SK-N-SH (cell line): Measurements from ENCODE around the gene TIAM2.

ENCODE experiments used
- EP300 ChIP-seq, 2 experiments: IDR thresholded peaks; 2 replicates each; pipeline versions ENCODE4 v1.4.0 to v1.6.1; 2012; ENCODE audit warnings: borderline replicate concordance in 1 of 2, low read depth in 1 of 2, low read length in 1 of 2
- SIN3A ChIP-seq: IDR thresholded peaks from 2 replicates; pipeline ENCODE4 v1.6.1; 2012; ENCODE audit warnings: low read depth, mild to moderate bottlenecking, low read length, moderate library complexity, borderline replicate concordance
- TF ChIP-seq, protein P1 (sequence below): fragments of 200-600 bp; sonication (generic); IDR thresholded peaks from 2 replicates; pipeline ENCODE4 v1.6.1; 2017; ENCODE audit warnings: antibody characterized with exemption, mild to moderate bottlenecking, moderate library complexity

- TF ChIP-seq, protein P1, sequence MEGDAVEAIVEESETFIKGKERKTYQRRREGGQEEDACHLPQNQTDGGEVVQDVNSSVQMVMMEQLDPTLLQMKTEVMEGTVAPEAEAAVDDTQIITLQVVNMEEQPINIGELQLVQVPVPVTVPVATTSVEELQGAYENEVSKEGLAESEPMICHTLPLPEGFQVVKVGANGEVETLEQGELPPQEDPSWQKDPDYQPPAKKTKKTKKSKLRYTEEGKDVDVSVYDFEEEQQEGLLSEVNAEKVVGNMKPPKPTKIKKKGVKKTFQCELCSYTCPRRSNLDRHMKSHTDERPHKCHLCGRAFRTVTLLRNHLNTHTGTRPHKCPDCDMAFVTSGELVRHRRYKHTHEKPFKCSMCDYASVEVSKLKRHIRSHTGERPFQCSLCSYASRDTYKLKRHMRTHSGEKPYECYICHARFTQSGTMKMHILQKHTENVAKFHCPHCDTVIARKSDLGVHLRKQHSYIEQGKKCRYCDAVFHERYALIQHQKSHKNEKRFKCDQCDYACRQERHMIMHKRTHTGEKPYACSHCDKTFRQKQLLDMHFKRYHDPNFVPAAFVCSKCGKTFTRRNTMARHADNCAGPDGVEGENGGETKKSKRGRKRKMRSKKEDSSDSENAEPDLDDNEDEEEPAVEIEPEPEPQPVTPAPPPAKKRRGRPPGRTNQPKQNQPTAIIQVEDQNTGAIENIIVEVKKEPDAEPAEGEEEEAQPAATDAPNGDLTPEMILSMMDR: no peak
- no peak for TF ChIP-seq SIN3A
- no peak for TF ChIP-seq EP300 (IDR thresholded peaks at IDR 0.05; ENCODE audit: borderline replicate concordance in 1 of 2, low read depth in 1 of 2, low read length in 1 of 2)
These were observed 259.0 kb downstream of the TIAM2 start for GRCh38 chr6:155254139-155254538.
